H1 (cell line): Measurements from ENCODE around the gene PHACTR1. TPM values are rescaled to one million over a fixed set of nuclear protein-coding genes. Genes with fewer than 3 reads are reported as not detected.

Experiments
- CBX8 ChIP-seq: fragments of 300-800, 300-1000 bp; sonication (generic); IDR thresholded peaks from 2 replicates; pipeline ENCODE4 v1.7.1; 2016; ENCODE audit warnings: low read depth, low read length, borderline replicate concordance
- EGR1 ChIP-seq: IDR thresholded peaks from 2 replicates; pipeline ENCODE4 v1.6.1; 2011; ENCODE audit warnings: low read depth, low read length, borderline replicate concordance
- polyA plus RNA-seq, 7 experiments: library from polyadenylated mRNA; depleted of rRNA in 3 of 7; stranded (reverse) in 5 of 7; unstranded in 2 of 7; fragments of >200 nt in 5 of 7; fragments of 200-250 nt in 2 of 7; gene quantifications; 1 replicate in 5 of 7; 2 replicates in 1 of 7; 4 replicates in 1 of 7; pipeline versions ENCODE4 v1.2.1 to v1.2.3, GENCODE V29; 2011 to 2013; ENCODE audit warnings: missing spikeins in 2 of 7, mixed read lengths in 2 of 7
- total RNA-seq: library from RNA; stranded (reverse); fragmentation: NEBNext Ultra II Directional; extraction: Animal tissue kit (Norgen Biotek cat#: 25700); gene quantifications from 2 replicates; pipeline ENCODE4 v1.2.1, GENCODE V29; 2021
- TF ChIP-seq, protein P1 (sequence below): IDR thresholded peaks from 2 replicates; pipeline ENCODE4 v1.6.1; 2012; ENCODE audit warnings: low read length, inconsistent platforms

The PHACTR1 gene
- total and polyA plus RNA-seq, 2 of the 8 experiments (the other 6 are each of a cell fraction or from before 2014, with no cell fraction given) = 3.9 to 17.1 TPM

DNA sequence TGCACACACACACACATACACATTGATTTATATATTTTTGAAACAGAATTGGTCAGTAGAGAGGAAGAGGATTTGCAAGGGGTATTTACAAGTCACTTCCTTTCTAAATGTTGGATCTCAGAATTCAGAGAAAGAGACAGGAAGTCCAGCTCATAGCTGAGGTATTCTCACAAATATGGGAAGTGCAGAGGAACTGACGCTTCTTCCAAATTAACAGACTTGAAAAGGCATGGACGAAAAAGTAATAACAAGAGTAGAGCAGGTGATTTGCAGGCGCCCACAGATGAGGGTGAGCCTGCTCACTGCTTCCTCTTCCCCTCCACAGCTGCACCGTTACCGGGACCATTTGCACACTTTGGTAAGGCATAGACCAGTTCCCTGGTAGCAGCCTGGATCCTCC lies 246.4 kb downstream of the PHACTR1 start (continued):
- TF ChIP-seq, protein P1, sequence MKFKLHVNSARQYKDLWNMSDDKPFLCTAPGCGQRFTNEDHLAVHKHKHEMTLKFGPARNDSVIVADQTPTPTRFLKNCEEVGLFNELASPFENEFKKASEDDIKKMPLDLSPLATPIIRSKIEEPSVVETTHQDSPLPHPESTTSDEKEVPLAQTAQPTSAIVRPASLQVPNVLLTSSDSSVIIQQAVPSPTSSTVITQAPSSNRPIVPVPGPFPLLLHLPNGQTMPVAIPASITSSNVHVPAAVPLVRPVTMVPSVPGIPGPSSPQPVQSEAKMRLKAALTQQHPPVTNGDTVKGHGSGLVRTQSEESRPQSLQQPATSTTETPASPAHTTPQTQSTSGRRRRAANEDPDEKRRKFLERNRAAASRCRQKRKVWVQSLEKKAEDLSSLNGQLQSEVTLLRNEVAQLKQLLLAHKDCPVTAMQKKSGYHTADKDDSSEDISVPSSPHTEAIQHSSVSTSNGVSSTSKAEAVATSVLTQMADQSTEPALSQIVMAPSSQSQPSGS = no peak
- TF ChIP-seq EGR1 (no peak), CBX8 (no peak)
